ENCODE measurements around the gene ACCS.

Gene ACCS

GRCh38 chr11:44025727-44026126 is 40.3 kb upstream of the ACCS start:
- no peak for TF ChIP-seq CTCF (IDR thresholded peaks at IDR 0.05; ENCODE audit: low read depth, low read length)
- DNase-seq (ENCODE audit: extremely low read depth, low read depth): no peak

- no peak for DNase-seq (ENCODE audit: extremely low read depth, low read depth)
- TF ChIP-seq CTCF (IDR thresholded peaks at IDR 0.05; ENCODE audit: low read depth, low read length): no peak
Observed at GRCh38 chr11:44028401-44028800, 37.7 kb upstream of the ACCS start.

GRCh38 chr11:44028816-44029506 is 37.1 kb upstream of the ACCS start:
- TF ChIP-seq CTCF (IDR thresholded peaks at IDR 0.05; ENCODE audit: low read depth, low read length): no peak
- DNase-seq (ENCODE audit: extremely low read depth, low read depth): no peak

- no peak for TF ChIP-seq CTCF (IDR thresholded peaks at IDR 0.05; ENCODE audit: low read depth, low read length)
- no peak for DNase-seq (ENCODE audit: extremely low read depth, low read depth)
Observed at GRCh38 chr11:44029507-44029845, 36.6 kb upstream of the ACCS start.

GRCh38 chr11:44029977-44030911 is 35.8 kb upstream of the ACCS start:
- no peak for TF ChIP-seq CTCF (IDR thresholded peaks at IDR 0.05; ENCODE audit: low read depth, low read length)
- no peak for DNase-seq (ENCODE audit: extremely low read depth, low read depth)

- DNase-seq (ENCODE audit: extremely low read depth, low read depth): no peak
- no peak for TF ChIP-seq CTCF (IDR thresholded peaks at IDR 0.05; ENCODE audit: low read depth, low read length)
Observed at GRCh38 chr11:44030996-44031395, 35.1 kb upstream of the ACCS start.

- DNase-seq (ENCODE audit: extremely low read depth, low read depth): no peak
Observed at GRCh38 chr11:44031549-44031948, 34.5 kb upstream of the ACCS start.

More at GRCh38 chr11:44031549-44031948, 34.5 kb upstream of the ACCS start:
- no peak for TF ChIP-seq CTCF (IDR thresholded peaks at IDR 0.05; ENCODE audit: low read depth, low read length)
